ENCODE results near the gene PHACTR1.

Gene PHACTR1

DNA sequence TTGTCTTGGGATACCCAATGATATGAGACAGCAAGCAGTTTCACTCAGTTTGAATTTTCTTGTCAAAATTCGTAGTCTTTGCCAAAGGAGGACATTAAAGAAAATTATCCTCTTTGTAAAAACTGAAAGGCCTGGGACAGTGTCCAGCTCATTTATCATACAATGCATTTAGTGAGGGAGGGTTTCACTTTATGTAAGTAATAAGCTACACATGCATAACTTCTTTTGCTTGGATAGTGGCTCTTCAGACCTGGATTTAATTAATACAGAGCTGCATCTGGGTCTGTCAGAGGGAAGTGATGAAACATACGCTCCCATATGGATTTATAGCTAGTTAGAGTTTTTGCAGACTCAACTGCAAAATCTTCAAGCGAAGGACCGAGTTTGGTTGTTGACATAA is 175.6 kb downstream of the PHACTR1 start:
- no peak for DNase-seq (ENCODE audit: extremely low read depth in 1 of 2, low read depth in 1 of 2)

DNA sequence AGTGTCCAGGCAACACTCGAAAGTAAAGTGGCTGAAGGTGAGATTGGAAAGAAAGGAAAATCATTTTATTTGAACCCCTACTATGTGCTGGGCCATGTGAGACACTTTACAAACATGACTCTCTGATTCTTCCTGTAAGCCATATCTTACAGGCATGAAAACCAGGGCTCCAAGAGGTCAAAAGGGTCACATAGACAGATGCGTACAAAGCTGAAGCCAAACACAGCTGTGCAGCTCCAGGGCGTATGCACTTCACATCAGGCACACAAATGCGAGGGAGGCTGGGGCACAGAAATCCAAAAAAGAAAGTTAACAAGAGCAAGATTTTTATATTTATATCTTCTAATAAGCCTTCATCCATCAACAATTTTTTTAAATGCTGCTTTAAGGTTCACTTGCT is 176.5 kb downstream of the PHACTR1 start:
- DNase-seq (ENCODE audit: extremely low read depth in 1 of 2, low read depth in 1 of 2): no peak

DNA sequence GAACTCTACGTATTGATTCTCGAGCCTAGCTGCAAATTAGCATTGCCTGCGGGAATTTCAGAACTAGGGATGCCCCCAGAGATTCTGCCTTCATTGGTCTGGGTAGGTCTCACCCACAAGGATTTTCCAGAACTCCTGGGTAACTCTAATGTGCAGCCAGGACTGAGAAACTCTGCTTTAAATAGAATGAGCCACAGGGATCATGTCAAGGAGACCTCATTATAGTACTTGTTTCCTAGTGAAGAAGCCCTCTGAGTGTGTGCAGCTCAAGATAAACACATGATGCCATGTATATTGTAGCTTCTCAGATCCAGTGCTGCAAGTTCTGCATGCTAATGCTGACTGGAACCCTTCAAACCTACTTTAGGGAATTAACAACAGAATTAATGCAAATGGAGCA is 179.2 kb downstream of the PHACTR1 start:
- no peak for DNase-seq (ENCODE audit: extremely low read depth in 1 of 2, low read depth in 1 of 2)

DNA sequence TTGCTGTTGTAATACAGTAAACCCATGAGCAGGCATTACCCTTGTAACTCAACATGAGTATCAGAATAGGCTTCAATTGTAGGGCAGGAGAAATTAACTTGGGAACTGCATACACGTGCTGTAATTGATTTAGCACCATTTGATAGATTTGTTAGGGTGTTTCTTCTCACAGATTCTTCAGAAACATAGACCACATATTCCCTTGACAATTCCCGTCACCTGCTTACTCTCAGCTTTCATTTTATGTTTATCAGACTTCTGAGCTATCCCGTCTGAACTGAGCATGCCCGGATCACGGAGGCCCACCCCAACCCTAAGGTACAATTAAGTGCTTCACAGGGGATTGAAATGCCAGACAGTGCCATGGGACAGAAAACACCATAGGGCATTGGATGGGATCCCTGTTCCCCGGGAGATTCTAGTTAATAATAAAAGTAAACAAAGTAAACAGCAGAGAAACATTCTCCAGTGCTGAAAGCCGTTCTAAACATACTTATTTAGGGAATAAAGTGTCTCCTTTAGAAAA is 179.7 kb downstream of the PHACTR1 start:
- no peak for DNase-seq (ENCODE audit: extremely low read depth in 1 of 2, low read depth in 1 of 2)

DNA sequence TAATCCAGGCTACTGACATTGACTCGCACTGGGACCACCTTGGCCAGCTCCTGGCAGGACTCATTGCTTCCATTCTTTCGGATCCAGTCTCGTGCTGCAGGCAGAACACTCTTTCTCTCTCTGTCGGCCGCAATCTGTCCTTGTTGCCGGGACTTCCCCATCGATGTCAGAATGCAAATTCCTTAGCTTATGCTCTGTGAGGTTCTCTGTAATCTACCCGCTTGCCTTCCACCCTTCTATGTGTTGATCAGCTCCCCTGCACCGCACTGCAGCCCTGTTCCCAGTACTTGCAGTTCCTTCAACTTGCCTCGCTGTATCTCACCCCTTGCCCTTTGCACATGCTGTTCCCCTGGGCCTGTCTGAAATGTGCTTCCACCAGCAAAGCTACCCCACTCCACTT is 182.0 kb downstream of the PHACTR1 start:
- DNase-seq (ENCODE audit: extremely low read depth in 1 of 2, low read depth in 1 of 2): no peak

DNA sequence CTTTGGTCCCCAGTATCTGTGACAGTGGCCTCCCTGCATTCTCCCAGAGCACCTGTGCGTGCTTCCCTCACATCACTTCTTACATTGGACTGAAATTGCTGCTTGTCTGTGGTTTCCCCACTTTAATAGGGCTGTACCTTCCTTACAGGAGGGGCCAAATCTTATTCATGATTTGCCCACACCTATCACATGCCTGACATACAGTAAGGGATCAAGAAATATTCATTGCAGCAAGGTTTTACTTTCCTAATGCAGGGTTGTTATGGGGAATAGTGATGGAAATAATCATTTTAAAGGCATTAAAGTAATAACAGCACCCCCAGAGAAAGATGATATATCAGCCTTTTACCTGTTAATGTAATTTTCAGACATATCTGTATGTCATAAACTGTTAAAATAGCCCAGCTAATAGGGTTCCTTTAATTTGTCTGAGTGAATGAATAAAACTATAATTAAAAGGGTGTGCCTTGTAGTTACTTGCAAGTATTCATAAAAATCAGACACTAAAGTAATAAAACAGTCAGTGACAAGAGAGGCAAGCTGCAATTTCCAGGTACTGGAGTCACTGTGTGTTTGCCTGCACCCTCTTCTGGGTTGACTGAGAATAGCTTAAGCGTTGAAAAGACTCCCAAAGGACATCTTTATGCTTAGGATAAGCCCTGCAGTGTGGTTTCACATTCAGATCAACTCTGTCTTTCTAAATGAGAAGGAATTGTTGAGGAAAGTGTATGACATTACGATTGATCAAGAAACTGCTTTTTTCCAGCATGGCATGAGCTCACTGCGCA is 182.7 kb downstream of the PHACTR1 start:
- no peak for DNase-seq (ENCODE audit: extremely low read depth in 1 of 2, low read depth in 1 of 2)

DNA sequence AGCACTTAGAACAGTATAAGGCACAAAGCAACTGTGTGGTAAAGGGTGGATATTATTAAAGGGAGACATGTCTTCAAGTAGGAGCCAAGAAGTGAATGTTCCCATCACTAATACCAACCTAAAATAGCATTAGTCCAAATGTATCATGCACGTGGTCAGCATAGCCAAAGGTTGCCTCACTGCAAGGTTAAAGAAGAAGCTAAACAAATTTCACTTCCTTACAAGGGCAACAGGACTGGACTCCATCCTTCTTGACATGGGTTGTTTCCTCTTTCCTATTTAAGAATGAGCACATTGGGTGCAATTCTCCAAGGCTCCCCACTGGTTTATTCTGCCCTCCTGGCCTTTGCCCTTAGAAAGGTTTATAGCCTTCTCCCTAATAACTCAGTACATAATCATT is 186.7 kb downstream of the PHACTR1 start:
- DNase-seq (ENCODE audit: extremely low read depth in 1 of 2, low read depth in 1 of 2): no peak

DNA sequence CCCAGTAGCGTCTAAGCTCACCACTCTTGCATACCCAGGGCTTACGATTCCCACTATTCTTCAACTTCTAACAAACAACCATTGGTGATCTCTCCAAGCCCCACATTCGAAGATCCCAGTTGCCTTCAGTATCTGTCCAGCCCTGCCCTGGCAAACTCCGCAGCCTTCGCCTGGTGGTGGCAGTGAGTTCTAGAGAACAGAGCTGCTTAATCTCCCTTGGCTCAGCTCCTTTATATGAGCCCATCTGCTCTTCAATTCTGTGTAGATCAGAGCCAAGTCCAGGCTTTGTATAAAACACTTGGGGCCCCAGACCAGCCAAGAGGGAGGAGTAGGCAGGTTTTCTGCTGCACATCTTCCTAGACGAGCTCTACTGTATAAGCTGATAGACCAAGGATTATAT is 193.3 kb downstream of the PHACTR1 start:
- no peak for DNase-seq (ENCODE audit: extremely low read depth in 1 of 2, low read depth in 1 of 2)

DNA sequence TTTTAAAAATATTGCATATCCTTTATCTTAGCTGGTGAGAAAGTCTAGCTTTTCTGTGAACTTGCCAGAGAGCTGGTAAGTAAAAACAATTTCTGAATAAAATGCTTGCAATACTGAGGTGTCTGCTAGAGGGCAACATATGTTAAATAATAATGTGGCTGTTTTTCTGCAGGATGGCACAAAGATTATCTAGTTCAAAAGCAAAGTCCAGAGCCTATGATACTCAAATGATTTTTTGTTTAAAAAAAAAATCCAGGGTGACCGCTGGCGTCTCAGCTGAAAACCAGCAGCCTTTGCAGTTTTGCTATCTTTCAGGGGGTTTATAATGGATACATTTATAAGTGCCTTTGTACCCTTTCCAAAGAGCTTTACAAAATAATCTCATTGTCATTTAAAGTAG is 194.9 kb downstream of the PHACTR1 start:
- DNase-seq (ENCODE audit: extremely low read depth in 1 of 2, low read depth in 1 of 2): no peak

DNA sequence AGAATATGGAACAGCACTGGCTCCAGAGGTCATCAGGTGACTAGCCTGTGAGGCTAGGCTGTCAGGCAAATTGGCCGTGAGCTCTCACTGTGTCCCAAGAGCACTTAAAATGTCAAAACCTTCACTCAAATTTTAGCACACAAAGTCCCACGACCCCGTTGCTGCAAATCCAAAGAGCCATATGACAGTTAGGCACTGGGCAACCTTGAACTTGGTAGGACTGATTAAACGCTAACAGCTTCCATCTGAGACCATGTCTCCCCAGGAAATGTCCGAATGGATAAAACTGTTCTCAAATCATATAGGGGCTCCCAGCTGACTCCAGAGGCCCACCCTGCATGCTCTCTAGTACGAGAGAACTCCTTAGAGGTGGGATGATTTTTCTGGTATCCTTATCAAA is 196.6 kb downstream of the PHACTR1 start:
- no peak for DNase-seq (ENCODE audit: extremely low read depth in 1 of 2, low read depth in 1 of 2)

DNA sequence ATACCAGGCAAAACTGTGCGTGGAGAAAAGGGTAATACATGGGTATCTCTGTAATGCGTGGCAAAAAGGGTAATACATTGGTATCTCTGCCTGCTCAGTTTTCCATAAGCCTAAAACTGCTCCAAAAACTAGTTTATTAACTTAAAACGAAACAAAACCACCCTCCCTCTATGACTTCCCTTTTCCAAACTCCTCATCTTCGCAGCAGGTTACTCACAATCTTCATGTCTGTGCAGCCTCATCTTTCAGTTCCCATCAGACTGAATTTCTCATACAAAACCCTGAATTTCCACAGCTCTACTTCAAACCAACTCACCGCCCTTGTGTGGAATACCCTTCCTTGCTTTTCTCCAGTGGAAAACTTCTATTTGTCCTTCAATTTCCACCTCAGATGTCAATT is 199.4 kb downstream of the PHACTR1 start:
- DNase-seq (ENCODE audit: extremely low read depth in 1 of 2, low read depth in 1 of 2): no peak

DNA sequence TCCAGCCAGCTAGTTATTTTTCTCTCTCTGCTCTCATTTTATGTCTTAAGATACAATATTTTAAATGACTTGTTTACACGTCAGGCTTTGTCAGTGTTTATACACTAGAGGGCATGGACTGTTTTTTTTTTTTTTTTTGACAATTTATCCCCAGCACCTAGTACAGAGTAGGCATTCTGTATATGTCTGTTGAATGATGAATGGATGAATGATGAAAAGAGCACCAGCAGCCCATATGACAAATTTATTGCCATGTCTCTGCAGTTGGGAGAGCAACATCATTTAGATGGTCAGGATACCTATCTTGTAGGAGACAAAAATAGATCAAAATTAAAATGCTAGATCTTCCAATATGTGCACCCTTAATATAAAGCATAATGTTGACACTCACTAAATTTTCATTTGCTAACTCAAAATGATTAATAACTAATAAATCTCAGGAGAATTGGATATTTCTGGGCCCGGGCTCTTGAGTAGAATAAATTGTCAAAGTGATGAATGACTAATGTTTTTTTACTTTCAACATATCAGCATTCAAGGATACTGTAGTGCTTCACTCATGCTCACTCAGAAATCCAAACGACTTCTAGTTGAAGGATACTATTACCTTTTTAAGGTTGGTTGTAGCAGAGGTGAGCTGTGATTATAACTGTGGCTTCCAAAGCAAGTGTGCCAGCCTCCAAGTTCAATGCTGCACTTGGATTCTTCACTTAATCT is 200.0 kb downstream of the PHACTR1 start:
- DNase-seq (ENCODE audit: extremely low read depth in 1 of 2, low read depth in 1 of 2): no peak

DNA sequence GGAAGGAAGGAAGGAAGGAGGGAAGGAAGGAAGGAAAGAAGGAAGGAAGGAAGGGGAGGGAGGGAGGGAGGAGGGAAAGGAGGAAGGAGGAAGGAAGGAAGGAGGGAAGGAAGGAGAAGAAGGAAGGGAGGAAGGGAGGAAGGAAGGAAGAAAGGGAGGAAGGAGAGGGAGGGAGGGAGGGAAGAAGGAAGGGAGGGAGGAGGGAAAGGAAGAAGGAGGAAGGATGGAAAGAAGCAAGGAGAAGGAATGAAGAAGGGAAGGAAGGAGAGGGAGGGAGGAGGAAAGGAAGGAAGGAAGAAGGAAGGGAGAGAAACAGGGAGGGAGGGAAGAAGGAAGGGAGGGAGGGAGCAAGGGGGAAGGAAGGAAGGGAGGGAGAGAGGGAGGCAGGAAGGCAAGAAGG is 204.9 kb downstream of the PHACTR1 start:
- no peak for DNase-seq (ENCODE audit: extremely low read depth in 1 of 2, low read depth in 1 of 2)

DNA sequence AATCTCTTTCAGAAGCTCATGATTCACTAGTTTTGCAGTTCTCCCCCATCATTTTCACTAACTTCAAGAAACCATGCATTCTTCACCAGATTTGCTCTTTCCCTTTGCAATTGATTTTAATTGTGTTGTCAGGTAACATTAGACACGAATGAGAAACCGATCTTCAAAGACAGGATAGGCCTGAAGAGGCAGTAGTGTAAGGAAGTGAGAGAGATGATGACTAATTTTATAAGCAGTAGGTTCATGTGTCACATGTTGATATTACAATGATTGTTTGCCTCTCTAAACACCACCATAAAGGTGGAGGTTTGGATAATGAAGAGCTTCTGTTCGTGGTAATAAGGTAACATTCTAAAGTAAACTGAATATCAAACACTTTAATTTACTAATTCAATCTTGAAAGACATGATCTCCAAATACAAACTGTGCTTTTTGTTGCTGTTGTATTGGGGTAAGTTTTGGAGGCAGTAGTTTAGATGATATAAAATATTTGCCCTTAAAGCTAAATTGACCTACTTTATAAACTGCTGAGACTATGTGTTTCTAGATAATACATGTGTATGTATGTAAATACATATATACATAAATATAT is 207.2 kb downstream of the PHACTR1 start:
- DNase-seq (ENCODE audit: extremely low read depth in 1 of 2, low read depth in 1 of 2): no peak

DNA sequence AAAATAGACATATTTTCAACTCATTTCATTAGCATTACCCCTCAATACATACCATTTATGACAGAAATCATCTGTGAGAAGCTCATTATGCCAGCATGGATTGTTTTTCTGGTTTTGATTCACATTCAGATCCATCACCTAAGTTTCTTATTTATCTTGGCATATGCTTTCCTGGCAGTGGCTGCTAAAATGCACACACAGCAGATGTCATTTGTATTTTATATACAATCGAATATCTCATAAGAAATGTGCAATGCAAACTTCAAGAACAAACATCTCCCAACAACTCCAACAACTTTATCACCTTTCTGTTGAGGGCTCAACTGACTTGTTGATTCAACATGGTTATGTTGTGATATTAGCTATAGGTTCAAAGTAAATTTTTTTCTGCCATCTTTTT is 208.3 kb downstream of the PHACTR1 start:
- no peak for DNase-seq (ENCODE audit: extremely low read depth in 1 of 2, low read depth in 1 of 2)

DNA sequence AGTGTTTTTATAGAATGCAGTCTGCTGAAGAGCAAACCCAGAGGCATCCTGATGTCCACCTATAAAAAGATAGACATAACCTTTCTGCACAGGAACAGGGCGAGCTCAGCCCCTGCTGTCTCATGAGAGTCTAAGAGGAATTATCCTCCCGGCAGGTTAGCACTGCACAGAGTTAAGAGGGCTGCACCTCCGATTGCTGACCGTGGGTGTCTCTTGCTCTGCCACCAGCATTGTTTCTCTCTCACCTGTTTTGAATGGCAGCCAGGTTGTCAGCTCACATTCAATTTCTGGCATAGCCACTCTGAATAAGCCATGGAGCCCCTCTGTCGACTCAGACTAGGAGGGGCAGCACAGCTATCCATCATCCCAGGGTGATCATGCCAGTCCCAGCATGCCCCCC is 211.2 kb downstream of the PHACTR1 start:
- DNase-seq (ENCODE audit: extremely low read depth in 1 of 2, low read depth in 1 of 2): no peak

DNA sequence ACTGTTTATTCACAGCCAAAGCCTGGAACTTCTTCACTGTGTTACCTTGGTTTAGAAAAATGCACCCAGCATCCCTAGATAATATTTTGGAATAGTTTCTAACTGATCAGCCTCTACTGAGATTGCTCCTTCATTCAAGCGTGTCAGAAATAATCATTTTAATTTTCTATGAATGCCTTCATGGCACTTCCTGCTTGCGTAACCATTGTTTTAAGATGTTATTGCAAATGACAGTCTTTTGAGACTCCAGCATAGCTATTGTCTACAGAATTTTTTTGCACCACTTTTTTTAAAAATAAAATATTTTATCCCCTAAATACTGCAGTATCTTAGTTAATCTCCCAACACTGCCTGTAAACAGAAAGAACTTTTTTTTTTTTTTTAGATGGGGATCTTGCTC is 213.1 kb downstream of the PHACTR1 start:
- no peak for DNase-seq (ENCODE audit: extremely low read depth in 1 of 2, low read depth in 1 of 2)

DNA sequence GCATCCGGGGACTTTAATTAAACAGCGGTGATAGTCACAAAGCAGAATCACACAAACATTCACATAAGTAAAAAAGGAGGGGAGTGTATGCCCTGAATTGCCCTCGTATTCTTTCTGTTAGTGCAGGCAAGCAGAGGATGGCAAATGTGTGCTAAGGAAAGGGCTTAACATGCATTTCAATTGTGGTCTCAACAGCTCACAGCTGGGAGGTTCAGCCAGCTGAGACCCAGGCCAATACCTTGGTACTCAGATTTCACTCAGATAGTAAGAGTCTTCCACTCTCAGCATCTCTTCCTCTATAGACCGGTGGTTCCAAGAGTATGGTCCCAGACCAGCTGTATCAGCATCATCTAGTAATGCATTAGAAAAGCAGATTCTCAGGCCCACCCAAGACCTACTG is 215.1 kb downstream of the PHACTR1 start:
- DNase-seq (ENCODE audit: extremely low read depth in 1 of 2, low read depth in 1 of 2): no peak

DNA sequence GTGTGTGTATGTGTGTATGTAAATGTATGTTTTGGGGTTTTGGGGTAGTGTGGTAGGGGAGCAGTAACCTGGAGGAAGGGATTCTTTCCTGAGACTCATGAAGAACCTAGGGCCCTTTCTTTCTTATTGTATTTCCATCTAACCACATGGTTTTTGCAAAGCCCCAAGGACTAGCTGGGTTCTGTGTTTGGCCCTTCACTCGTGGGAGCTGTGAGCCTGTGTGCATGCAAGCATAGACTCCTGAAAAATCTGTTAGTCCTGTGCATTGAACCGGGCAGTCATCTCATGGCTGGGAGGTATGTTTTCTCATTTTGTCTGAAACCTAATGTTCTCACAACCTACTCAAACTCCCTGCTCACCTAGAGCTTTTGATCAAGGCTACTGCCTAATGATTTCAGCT is 219.1 kb downstream of the PHACTR1 start:
- no peak for DNase-seq (ENCODE audit: extremely low read depth in 1 of 2, low read depth in 1 of 2)

DNA sequence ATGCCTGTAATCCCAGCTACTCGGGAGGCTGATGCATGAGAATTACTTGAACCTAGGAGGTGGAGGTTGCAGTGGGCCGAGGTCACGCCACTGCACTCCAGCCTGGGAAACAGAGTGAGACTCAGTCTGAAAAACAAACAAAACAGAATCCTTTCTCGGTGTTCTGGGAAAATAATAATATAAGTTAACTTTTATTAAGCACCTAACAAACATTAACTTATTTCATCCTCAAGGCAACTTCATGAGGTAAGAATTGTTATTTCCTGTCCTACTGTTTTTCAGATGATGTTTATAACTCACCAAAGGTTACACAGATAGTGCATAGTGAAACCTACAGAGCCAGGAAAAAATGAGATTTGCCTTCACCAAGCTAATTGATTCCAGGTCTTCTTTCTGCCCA is 221.4 kb downstream of the PHACTR1 start:
- DNase-seq (ENCODE audit: extremely low read depth in 1 of 2, low read depth in 1 of 2): no peak

DNA sequence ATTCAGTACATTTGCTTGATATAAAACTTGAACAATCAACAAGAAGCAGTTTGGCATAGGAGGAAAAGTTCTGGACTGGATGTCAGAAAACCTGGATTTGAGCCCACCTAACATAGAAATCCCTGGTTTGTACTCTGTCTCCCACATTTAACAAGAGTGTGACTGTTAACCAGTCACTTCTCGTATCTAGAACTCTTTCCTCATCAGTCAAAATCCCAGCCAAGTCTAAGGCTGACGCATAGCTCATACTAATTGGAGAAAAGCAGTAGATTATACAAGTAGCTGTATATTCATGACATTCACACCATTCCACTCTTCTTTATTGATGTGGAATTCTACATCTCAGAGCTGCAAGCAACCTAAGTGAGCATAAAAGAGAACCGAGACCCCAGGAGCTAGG is 222.7 kb downstream of the PHACTR1 start:
- DNase-seq (ENCODE audit: extremely low read depth in 1 of 2, low read depth in 1 of 2): no peak

DNA sequence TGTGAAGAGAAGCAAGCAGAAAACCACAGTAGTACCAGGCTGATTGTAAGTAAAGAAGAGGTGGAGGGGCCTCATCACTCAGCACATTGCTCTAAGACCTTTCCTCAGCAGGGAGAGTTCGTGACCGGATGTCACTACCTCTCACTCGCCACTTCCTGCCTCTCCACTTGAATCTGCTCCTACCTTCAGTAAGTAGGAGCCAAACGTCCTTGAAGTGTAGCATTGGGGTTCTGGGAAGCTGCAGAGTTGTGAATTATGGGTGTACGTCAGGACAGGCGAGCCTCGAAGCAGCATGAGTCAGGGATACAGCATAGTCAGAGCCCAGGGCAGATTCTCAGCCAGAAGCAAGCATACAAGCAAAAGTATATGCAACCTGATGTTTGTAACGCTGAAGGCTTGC is 224.9 kb downstream of the PHACTR1 start:
- DNase-seq (ENCODE audit: extremely low read depth in 1 of 2, low read depth in 1 of 2): no peak
